ENCODE results near the gene PHACTR1. TPM values are rescaled to one million over a fixed set of nuclear protein-coding genes. Genes with fewer than 3 reads are reported as not detected.

The PHACTR1 gene
- total RNA-seq, 4 donors from 2014 or later: 2.0 to 8.3 (median 4.5) TPM

GRCh38 chr6:13295576-13295975 is 579.0 kb downstream of the PHACTR1 start:
- Histone ChIP-seq H3K36me3 (no peaks in the 10 kb centered on the region), H3K4me1 (no peaks in the 10 kb centered on the region), H3K9me3 (no peaks in the 10 kb centered on the region), H3K4me3 (no peak overlapping the region), H3K27ac (no peak overlapping the region), H3K27me3 (no peaks in the 10 kb centered on the region)
- intact Hi-C loops (cut with DNase I; ENCODE audit: low total_unique reads): no loop called here
- DNase-seq: no peak
- TF ChIP-seq, protein P1, sequence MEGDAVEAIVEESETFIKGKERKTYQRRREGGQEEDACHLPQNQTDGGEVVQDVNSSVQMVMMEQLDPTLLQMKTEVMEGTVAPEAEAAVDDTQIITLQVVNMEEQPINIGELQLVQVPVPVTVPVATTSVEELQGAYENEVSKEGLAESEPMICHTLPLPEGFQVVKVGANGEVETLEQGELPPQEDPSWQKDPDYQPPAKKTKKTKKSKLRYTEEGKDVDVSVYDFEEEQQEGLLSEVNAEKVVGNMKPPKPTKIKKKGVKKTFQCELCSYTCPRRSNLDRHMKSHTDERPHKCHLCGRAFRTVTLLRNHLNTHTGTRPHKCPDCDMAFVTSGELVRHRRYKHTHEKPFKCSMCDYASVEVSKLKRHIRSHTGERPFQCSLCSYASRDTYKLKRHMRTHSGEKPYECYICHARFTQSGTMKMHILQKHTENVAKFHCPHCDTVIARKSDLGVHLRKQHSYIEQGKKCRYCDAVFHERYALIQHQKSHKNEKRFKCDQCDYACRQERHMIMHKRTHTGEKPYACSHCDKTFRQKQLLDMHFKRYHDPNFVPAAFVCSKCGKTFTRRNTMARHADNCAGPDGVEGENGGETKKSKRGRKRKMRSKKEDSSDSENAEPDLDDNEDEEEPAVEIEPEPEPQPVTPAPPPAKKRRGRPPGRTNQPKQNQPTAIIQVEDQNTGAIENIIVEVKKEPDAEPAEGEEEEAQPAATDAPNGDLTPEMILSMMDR (IDR thresholded peaks at IDR 0.05): no peak
- TF ChIP-seq POLR2A (IDR thresholded peaks at IDR 0.05): no peak

- no peaks in the 10 kb centered on the region for H3K9me3 ChIP-seq
- H3K4me3 ChIP-seq: no peak overlapping the region
- H3K36me3 ChIP-seq: no peaks in the 10 kb centered on the region
- TF ChIP-seq, protein P1 (IDR thresholded peaks at IDR 0.05): no peak
- no peaks in the 10 kb centered on the region for H3K27me3 ChIP-seq
- DNase-seq: no peak
- intact Hi-C loops (cut with DNase I; ENCODE audit: low total_unique reads): no loop called here
- H3K4me1 ChIP-seq: no peaks in the 10 kb centered on the region
- no peak overlapping the region for H3K27ac ChIP-seq
These were observed 580.0 kb downstream of the PHACTR1 start for GRCh38 chr6:13296536-13296997.

- intact Hi-C loops (cut with DNase I; ENCODE audit: low total_unique reads): no loop called here
These were observed 580.8 kb downstream of the PHACTR1 start for GRCh38 chr6:13297391-13297790.

DNA sequence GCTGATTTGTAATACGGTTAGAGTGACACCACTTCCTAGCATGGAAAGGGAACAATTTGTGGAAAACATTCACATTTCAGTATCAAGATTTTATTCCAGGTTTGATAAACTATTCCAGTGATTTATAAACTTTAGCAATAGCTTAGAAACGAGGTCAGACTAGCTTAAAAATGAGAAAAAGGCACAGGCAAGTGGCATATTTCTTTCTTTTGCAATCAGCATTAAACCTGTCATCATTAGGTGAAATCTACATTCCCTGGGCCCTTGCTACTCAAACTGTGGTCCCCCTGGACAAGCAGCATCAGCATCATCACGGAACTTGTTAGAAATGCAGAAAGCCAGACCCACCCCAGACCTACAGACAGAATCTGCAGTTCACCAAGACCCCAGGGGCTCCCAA is 581.9 kb downstream of the PHACTR1 start:
- Histone ChIP-seq H3K27me3 (no peaks in the 10 kb centered on the region), H3K27ac (no peak overlapping the region), H3K4me1 (no peaks in the 10 kb centered on the region), H3K36me3 (no peaks in the 10 kb centered on the region), H3K4me3 (no peak overlapping the region), H3K9me3 (no peaks in the 10 kb centered on the region)
- DNase-seq: no peak
- intact Hi-C loops (cut with DNase I; ENCODE audit: low total_unique reads): no loop called here
- TF ChIP-seq, protein P1 (IDR thresholded peaks at IDR 0.05): no peak
- TF ChIP-seq POLR2A (IDR thresholded peaks at IDR 0.05): no peak

More at GRCh38 chr6:13297391-13297790, 580.8 kb downstream of the PHACTR1 start:
- Histone ChIP-seq H3K9me3 (no peaks in the 10 kb centered on the region), H3K27ac (no peak overlapping the region), H3K36me3 (no peaks in the 10 kb centered on the region), H3K4me1 (no peaks in the 10 kb centered on the region), H3K4me3 (no peak overlapping the region), H3K27me3 (no peaks in the 10 kb centered on the region)
- TF ChIP-seq, protein P1 (IDR thresholded peaks at IDR 0.05): no peak
- no peak for TF ChIP-seq POLR2A (IDR thresholded peaks at IDR 0.05)
- no peak for DNase-seq

DNA sequence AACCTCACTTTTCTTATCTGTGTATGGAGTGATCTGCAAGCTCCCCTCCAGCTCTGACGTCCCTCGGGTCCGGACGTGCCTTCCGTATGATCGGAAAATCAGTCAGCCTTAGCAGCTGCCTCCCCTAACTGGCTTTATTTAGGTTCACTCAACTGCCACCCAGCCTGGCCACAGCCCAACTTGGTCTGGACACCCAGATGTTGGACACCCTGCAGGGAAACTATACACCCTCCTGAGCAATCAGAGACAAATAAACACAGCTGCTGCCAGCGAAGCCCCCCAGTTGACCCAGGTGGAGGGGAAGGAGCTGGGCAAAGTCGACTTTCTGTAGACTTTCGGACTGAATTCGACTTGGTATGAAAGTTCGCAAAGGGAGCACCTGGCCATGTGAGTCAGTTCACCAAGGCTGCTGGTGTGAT is 582.8 kb downstream of the PHACTR1 start:
- H3K9me3 ChIP-seq: no peaks in the 10 kb centered on the region
- DNase-seq: no peak
- TF ChIP-seq, protein P1 (IDR thresholded peaks at IDR 0.05): no peak
- no peak for TF ChIP-seq POLR2A (IDR thresholded peaks at IDR 0.05)
- H3K4me3 ChIP-seq: no peak overlapping the region
- H3K27ac ChIP-seq: no peak overlapping the region
- no peaks in the 10 kb centered on the region for H3K4me1 ChIP-seq
- intact Hi-C loops (cut with DNase I; ENCODE audit: low total_unique reads): no loop called here
- no peaks in the 10 kb centered on the region for H3K36me3 ChIP-seq
- H3K27me3 ChIP-seq: no peaks in the 10 kb centered on the region
